K562 (cell line): ENCODE data around the gene EVC. TPM values are rescaled to one million over a fixed set of nuclear protein-coding genes. Genes with fewer than 3 reads are reported as not detected.
A peak's percentile ranks its signal among the peaks of the same experiment; 100 is the strongest.

Experiments used
- ATAC-seq: fragments of 200-7000 bp; cut with Tn5 transposase; 3 replicates; pipeline ENCODE4 v1.9.1; 2020; ENCODE audit warnings: moderate library complexity
- BruUV-seq: library from RNA; stranded (reverse); fragments of 400-500 nt; replicated peaks from 2 replicates; lab custom pipeline; 2021; lab: Mats Ljungman, UMichigan
- CTCF ChIA-PET: fragments of 300-600 bp; formaldehyde crosslinking; extraction: SDS; loops from one replicate; lab custom pipeline; 2021; ENCODE audit warnings: low intra/inter-chr PET ratio; lab: Yijun Ruan, JAX
- POLR2A ChIA-PET: fragments of 300-600, 350-650 bp; sonication (Branson Sonifier 250); formaldehyde crosslinking; extraction: SDS; loops from one replicate; lab custom pipeline; 2021; ENCODE audit warnings: antibody characterized with exemption, inconsistent platforms; lab: Yijun Ruan, JAX
- DNase-seq, 4 experiments: peaks; one replicate each; pipeline versions ENCODE4 v3.0.0 to v3.0.0-alpha.2; 2011 to 2018; ENCODE audit warnings: low spot score in 3 of 4, mixed read lengths in 3 of 4; ENCODE audit errors: extremely low read depth in 1 of 4
- FAIRE-seq: peaks from 2 replicates; lab custom pipeline; 2011; peaks lifted over from hg19 to GRCh38; lab: Jason Lieb, UNC
- H2AFZ ChIP-seq: 2 replicates; pipeline ENCODE4 v1.6.0; 2011; ENCODE audit warnings: low read depth, low read length, control low read depth, inconsistent platforms
- H3K27ac ChIP-seq: fragments of 200-600 bp; 3 replicates; pipeline ENCODE4 v1.8.0; 2011; ENCODE audit warnings: low read depth, mild to moderate bottlenecking, control low read depth, inconsistent platforms, low read length, moderate library complexity, mixed read lengths; ENCODE audit errors: extremely low read depth
- H3K27me3 ChIP-seq, 2 experiments: fragments of 300-600 bp in 1 of 2; 2 replicates in 1 of 2; 3 replicates in 1 of 2; pipeline versions ENCODE4 v1.6.0 to v1.8.0; 2011; ENCODE audit warnings: inconsistent platforms in 2 of 2, low read length in 2 of 2, mild to moderate bottlenecking in 1 of 2, mixed read lengths in 1 of 2, moderate library complexity in 1 of 2; ENCODE audit not compliant: control insufficient read depth in 2 of 2, insufficient read depth in 2 of 2
- H3K36me3 ChIP-seq: fragments of 300-600 bp; 3 replicates; pipeline ENCODE4 v1.8.0; 2011; ENCODE audit warnings: mild to moderate bottlenecking, low read length, inconsistent platforms; ENCODE audit not compliant: control insufficient read depth, insufficient read depth
- H3K4me1 ChIP-seq, 2 experiments: fragments of 200-600 bp in 1 of 2; replicated peaks in 1 of 2; 2 replicates in 1 of 2; 3 replicates in 1 of 2; pipeline versions ENCODE4 v1.5.1 to v1.8.0; 2011; ENCODE audit warnings: inconsistent platforms in 2 of 2, low read length in 2 of 2, mild to moderate bottlenecking in 1 of 2, mixed read lengths in 1 of 2, moderate library complexity in 1 of 2; ENCODE audit not compliant: control insufficient read depth in 2 of 2, insufficient read depth in 2 of 2
- H3K4me2 ChIP-seq: 2 replicates; pipeline ENCODE4 v1.6.1; 2011; ENCODE audit warnings: low read length, control low read depth, inconsistent platforms, mixed read lengths; ENCODE audit not compliant: insufficient read depth
- H3K4me3 ChIP-seq: fragments of 200-600 bp; sonication (generic), shearing (Covaris generic); 2 replicates; pipeline ENCODE4 v1.5.1; 2016; ENCODE audit warnings: control low read depth, inconsistent platforms
- H3K79me2 ChIP-seq: fragments of 200-600 bp; 3 replicates; pipeline ENCODE4 v1.8.0; 2011; ENCODE audit warnings: low read length, inconsistent platforms; ENCODE audit not compliant: control insufficient read depth, insufficient read depth
- H3K9ac ChIP-seq, 2 experiments: 2 replicates each; pipeline versions ENCODE4 v1.6.0 to v1.6.1; 2011; ENCODE audit warnings: low read depth in 2 of 2, low read length in 2 of 2, control low read depth in 1 of 2, inconsistent platforms in 1 of 2, mild to moderate bottlenecking in 1 of 2, mixed read lengths in 1 of 2; ENCODE audit not compliant: insufficient read depth in 1 of 2
- H3K9me1 ChIP-seq: one replicate; pipeline ENCODE4 v1.6.0; 2011; ENCODE audit warnings: inconsistent platforms, mild to moderate bottlenecking, low read length, moderate library complexity; ENCODE audit not compliant: control insufficient read depth, insufficient read depth
- H3K9me3 ChIP-seq: replicated peaks from 2 replicates; pipeline ENCODE4 v1.5.1; 2011; ENCODE audit warnings: low read depth, low read length, inconsistent platforms; ENCODE audit not compliant: control insufficient read depth, insufficient read depth
- H4K20me1 ChIP-seq: replicated peaks from 2 replicates; pipeline ENCODE4 v1.6.1; 2011; ENCODE audit warnings: low read length, inconsistent platforms, mixed read lengths; ENCODE audit not compliant: control insufficient read depth, insufficient read depth
- HDAC8 ChIP-seq: fragments of 450-650 bp; IDR thresholded peaks from 2 replicates; pipeline ENCODE4 v1.6.1; 2016; ENCODE audit warnings: mild to moderate bottlenecking, missing genetic modification characterization, moderate library complexity, missing compliant biosample characterization
- POLR2G ChIP-seq: fragments of 200-400 bp; formaldehyde crosslinking; IDR thresholded peaks from 2 replicates; pipeline ENCODE4 v1.6.1; 2017; ENCODE audit warnings: low read depth, mild to moderate bottlenecking, antibody characterized with exemption, low read length, moderate library complexity
- RAD21 ChIP-seq, 2 experiments: fragments of 250-450 bp in 1 of 2; fragments of 450-650 bp in 1 of 2; sonication (Bioruptor Pico) in 1 of 2; formaldehyde crosslinking in 1 of 2; IDR thresholded peaks in 1 of 2; conservative IDR thresholded peaks in 1 of 2; 2 replicates each; pipeline versions ENCODE4 v1.4.0 to v1.8.0; 2020 to 2022; ENCODE audit warnings: mild to moderate bottlenecking in 2 of 2, moderate library complexity in 1 of 2
- ZSCAN32 ChIP-seq: fragments of 450-650 bp; formaldehyde crosslinking; IDR thresholded peaks from 2 replicates; pipeline ENCODE4 v1.4.0; 2020; ENCODE audit warnings: mild to moderate bottlenecking, moderate library complexity
- WGBS: fragments of 100-300 bp; shearing (Covaris generic); methylation state at CpG from one replicate; pipeline ENCODE4 v1.1.6; 2016; ENCODE audit warnings: low coverage, mixed read lengths; ENCODE audit not compliant: insufficient coverage; ENCODE audit errors: missing lambda C conversion rate; 5-methylcytosine and 5-hydroxymethylcytosine counted together
- in situ Hi-C: fragments of 300-500 bp; cut with MboI; formaldehyde crosslinking; loops from 4 replicates; pipeline ENCODE4 v1.15.0; 2018; ENCODE audit warnings: inconsistent platforms, mixed read lengths
- intact Hi-C: fragments of 100-400 bp; cut with micrococcal nuclease; formaldehyde crosslinking; loops from 2 replicates; pipeline ENCODE4 v1.14.2; 2022
- polyA plus RNA-seq, 8 experiments: library from polyadenylated mRNA; depleted of rRNA in 4 of 8; stranded (reverse) in 5 of 8; unstranded in 3 of 8; fragments of >200 nt; fragmentation: Nextera tagmentation in 2 of 8; fragmentation: Illumina TruSeq in 1 of 8; extraction: Ambion mirVana in 2 of 8; extraction: Trizol in 1 of 8; gene quantifications; 2 replicates each; pipeline versions ENCODE4 v1.2.1 to v1.2.3, GENCODE V29; 2011 to 2014; ENCODE audit warnings: inconsistent platforms in 1 of 8, missing spikeins in 1 of 8
- total RNA-seq, 7 experiments: library from RNA; depleted of rRNA in 6 of 7; stranded (reverse); fragments of >200 nt in 6 of 7; fragmentation: Illumina TruSeq in 2 of 7; extraction: Trizol in 2 of 7; gene quantifications; 2 replicates each; pipeline versions ENCODE4 v1.2.1 to v1.2.3, GENCODE V29; 2011 to 2021; ENCODE audit warnings: low replicate concordance in 1 of 7
- TF ChIP-seq, protein P1 (sequence below), 3 experiments: IDR thresholded peaks in 2 of 3; conservative IDR thresholded peaks in 1 of 3; 2 replicates each; pipeline ENCODE4 v1.5.1; 2011 to 2012; ENCODE audit warnings: low read length in 3 of 3, mild to moderate bottlenecking in 3 of 3, control low read depth in 2 of 3, improper control_type of control experiment in 1 of 3, inconsistent platforms in 1 of 3, low read depth in 1 of 3, mixed read lengths in 1 of 3, moderate library complexity in 1 of 3; ENCODE audit not compliant: insufficient read depth in 2 of 3

EVC gene
- total and polyA plus RNA-seq, 9 of the 15 experiments (the other 6 are each of a cell fraction or from before 2014, with no cell fraction given): 0.03 to 3.2 (median 1.1) TPM

DNA sequence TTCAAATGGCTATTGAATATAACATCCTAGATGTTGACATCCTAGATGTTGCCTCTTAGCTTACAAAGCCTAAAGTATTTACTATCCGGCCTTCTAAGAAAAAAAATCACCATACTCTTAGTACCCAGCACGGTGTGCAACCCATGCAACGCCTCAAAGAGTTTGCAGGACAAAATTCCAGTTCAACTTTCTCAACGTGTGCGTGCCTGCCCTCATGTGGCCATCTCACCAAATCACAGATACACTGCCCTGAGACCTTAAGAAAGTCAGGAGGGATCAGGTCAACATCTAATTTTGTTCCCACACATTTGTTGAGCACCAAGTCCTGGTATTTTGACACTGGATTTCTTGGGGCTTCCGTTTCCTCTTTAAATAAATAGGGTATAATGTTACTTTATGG is 113.6 kb downstream of the EVC start:
- Histone ChIP-seq H4K20me1 (no peaks in the 10 kb centered on the region; the same call in 1 of the 2 replicates), H3K4me3 (no peak overlapping the region), H3K4me1 (no peaks in the 10 kb centered on the region), H3K9me3 (no peaks in the 10 kb centered on the region), H3K79me2 (no peaks in the 10 kb centered on the region), H2AFZ (no peak overlapping the region), H3K9ac (no peak overlapping the region), H3K27me3 (peaks cover 6 to 12% of the 10 kb centered on the region in 2 experiments; a peak in 2 of 5 replicates), H3K4me2 (no peak overlapping the region), H3K9me1 (no peaks in the 10 kb centered on the region), H3K36me3 (no peaks in the 10 kb centered on the region), H3K27ac (no peak overlapping the region)
- DNase-seq (peak; percentile 37 to 49 (median 42)), ATAC-seq (peak; percentile 72), FAIRE-seq (peak; percentile 85)
- intact Hi-C loops (no loop called here), in situ Hi-C loops (loop anchor here (25.0 kb wide), 1 partner anchor 1337 kb away; no protein-coding TSS in a partner anchor)
- CTCF ChIA-PET: interaction anchor here (0.6 kb wide), 1 partner anchor 799 kb away, joined by 3 read pairs; no protein-coding TSS in a partner anchor
- no TSS peak for BruUV-seq
- TF ChIP-seq, protein P1, sequence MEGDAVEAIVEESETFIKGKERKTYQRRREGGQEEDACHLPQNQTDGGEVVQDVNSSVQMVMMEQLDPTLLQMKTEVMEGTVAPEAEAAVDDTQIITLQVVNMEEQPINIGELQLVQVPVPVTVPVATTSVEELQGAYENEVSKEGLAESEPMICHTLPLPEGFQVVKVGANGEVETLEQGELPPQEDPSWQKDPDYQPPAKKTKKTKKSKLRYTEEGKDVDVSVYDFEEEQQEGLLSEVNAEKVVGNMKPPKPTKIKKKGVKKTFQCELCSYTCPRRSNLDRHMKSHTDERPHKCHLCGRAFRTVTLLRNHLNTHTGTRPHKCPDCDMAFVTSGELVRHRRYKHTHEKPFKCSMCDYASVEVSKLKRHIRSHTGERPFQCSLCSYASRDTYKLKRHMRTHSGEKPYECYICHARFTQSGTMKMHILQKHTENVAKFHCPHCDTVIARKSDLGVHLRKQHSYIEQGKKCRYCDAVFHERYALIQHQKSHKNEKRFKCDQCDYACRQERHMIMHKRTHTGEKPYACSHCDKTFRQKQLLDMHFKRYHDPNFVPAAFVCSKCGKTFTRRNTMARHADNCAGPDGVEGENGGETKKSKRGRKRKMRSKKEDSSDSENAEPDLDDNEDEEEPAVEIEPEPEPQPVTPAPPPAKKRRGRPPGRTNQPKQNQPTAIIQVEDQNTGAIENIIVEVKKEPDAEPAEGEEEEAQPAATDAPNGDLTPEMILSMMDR (IDR thresholded peaks at IDR 0.05 in 2 of 3, conservative IDR thresholded peaks at IDR 0.05 in 1 of 3; ENCODE audit: insufficient read depth in 2 of 3, low read depth in 1 of 3, low read length in 3 of 3): peak; percentile 41 to 55 (median 50)
- no peak for TF ChIP-seq POLR2G
- TF ChIP-seq ZSCAN32 (CRISPR knock-in tag): no peak
- TF ChIP-seq HDAC8 (tag): no peak
- TF ChIP-seq RAD21 (CRISPR knock-in tag; conservative IDR thresholded peaks at IDR 0.05 in 1 of 2, IDR thresholded peaks at IDR 0.05 in 1 of 2): peak; percentile 17 to 53; a peak in 2 of 4 replicates
- 7% methylated on average over 6 of the region's 6 CpGs for WGBS
- POLR2A ChIA-PET: no interaction called here
